ACHN (cell line): Measurements from ENCODE around the gene GLB1L3.
"Not testable (repeated sequence)": the region's sequence is repeated elsewhere in the genome, so short reads cannot be mapped to it uniquely, and the experiment has no call there.

ENCODE experiments used
- DNase-seq: peaks from one replicate; pipeline ENCODE4 v3.0.0-alpha.2; 2015
- in situ Hi-C: cut with HindIII; loops from 2 replicates; pipeline ENCODE4 v1.10.0; 2017; ENCODE audit warnings: low sequenced_read_pairs, low pct_ligation_motif_present, low pct_unique_long_range_greater_than_20kb

GLB1L3 gene

DNA sequence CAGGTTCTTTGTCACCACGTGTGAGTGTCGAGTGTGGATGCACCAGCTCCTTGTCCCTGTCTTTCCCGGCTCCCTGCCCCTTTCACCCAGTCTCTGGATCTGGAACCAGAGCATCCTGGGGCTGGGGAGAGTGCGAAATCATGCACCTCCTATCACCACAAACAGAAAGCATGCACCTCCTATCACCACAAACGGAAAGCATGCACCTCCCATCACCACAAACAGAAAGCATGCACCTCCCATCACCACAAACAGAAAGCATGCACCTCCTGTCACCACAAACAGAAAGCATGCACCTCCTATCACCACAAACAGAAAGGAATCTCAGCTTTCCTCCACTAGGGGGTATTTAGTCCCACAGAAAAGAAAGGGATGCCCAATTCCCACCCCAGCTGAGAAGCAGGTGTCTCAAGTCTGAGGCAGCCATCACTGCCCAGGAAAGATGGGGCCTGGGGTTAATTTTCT is 5.9 kb upstream of the GLB1L3 start:
- in situ Hi-C loops, result no loop called here
- DNase-seq, result no peak

DNA sequence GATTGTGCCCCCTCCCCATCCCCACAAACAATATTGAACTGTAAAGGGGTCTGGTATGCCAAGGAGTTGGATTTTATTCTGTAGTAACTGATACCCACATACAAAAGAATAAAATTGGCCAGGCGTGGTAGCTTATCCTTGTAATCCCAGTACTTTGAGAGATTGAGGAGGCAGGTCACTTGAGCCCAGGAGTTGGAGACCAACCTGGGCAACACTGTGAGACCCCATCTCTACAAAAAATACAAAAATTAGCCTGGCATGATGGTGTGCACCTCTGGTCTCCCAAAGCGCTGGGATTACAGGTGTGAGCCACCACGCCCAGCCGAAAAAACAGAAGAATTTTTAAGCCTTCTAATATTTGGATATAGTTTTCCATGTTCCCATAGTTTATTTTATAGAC is 4.2 kb upstream of the GLB1L3 start:
- no peak for DNase-seq
- in situ Hi-C loops, result no loop called here

DNA sequence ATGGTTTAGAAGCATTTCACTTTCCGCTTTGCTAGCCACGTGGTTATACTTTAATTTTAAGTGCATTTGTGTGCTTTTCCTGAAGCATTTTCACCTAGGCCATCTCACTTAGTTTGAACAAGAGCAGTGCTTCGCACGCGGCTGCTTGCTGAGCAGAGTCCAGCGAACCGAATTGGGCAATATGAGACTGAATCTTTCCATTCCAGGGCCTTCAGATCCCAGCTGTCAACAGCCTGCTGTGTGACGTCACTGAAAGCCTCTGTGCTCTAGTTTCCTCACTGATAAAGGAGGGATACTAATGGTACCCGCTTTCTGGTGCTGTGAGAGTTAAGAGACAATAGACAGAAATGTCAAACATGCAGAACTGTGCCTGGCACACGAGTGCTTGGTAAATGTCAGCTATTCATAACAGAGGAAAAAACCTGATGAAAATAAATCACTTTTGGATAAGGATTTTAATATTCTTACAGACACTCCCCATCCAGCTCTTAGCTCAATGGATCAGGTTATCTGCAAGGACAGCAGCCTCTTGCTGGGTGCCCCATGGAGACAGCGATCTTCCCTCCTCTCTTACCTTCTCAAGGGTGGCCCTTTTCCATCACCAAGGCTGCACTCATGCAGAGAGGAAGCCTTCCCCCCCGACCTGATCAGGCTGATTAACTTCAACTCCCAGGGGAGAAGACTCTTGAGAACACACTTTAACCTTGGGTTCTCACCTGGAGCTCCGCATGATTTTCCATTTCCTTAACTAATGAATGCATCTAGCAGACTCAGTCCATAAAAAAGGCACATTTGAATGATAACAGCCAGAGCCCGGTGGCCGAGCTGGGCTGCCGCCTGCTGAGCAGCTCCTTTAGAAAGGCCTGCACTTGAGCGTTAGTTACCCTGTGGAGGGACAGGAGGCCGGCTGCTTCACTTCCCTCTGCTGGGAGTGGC is 3.5 kb upstream of the GLB1L3 start:
- DNase-seq, result no peak
- in situ Hi-C loops, result no loop called here

DNA sequence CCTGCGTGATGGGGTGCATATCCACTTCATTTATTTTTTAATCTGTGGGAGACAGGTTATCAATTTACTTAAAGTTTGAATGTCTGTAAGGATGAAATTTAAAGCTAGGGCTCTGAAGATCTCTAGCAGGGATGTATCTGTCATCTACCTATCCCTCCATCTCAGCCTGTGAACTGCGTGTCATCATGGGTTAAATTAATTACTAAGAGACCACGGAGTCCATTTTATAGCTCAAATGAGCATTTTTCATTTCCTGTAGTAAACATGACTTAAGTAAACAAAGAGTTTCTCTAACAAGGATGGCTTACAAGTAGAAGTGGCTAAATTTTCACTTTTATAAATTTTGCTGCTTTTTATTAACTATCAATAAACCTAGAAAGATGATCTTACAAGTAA is 2.9 kb upstream of the GLB1L3 start:
- DNase-seq, result no peak
- in situ Hi-C loops, result no loop called here

DNA sequence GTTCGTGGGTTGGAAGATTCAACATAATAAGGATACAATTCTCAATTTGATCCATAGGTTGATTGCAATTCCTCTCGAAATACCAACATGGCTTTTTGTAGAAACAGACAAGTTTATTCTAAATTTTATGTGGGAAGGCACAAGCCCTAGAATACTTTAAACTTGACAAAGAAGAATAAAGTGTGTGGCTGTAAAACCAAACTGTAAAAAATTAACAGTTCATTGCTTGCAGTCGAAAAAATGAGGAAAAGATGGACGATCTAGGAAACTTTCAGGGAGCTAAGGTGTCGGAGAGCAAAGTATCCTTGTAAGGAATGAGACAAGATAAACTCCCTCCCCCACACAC is 1.0 kb upstream of the GLB1L3 start:
- in situ Hi-C loops, result no loop called here

DNA sequence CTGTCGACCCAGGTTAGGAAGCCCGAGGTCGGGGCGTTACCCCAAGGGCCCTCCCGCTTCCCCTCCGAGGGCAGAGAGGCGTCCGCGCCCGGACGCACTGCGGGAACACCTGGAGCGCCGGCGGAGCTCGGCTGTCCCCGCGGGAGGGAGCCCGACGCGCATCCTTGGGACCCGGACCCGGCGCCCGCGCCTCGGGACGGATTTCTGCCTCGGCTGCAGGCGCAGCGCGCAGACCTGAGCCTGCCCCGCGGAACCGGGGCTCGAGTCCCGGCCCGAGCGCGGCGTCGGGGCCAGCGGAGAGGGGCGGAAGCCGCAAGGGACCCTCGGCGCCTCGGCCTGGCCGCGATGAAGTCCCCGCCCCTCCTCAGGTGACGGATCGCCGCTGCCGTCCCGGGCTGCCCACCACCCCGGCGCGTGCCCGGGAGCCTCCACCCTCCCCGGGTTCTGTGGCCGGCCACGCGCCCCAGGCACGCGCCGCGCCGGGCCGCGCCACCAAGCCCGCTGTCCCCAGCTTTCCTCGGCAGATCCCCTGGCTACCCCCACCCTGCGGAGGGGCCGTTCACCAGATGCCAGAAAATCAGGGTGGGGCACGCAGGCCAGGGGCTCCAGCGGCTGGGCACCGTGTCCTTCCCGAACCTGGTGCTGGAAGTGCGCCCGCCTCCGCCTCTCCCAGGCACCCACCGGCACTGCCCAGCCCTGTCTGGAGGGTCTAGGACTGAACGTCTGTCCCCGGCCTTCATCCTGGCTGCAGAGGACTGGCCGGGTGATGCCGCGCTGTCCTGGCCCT is 410 bp downstream of the GLB1L3 start:
- in situ Hi-C loops, result no loop called here
- DNase-seq, result no peak

More for the DNA sequence above, 1.0 kb upstream of the GLB1L3 start:
- DNase-seq, result no peak

DNA sequence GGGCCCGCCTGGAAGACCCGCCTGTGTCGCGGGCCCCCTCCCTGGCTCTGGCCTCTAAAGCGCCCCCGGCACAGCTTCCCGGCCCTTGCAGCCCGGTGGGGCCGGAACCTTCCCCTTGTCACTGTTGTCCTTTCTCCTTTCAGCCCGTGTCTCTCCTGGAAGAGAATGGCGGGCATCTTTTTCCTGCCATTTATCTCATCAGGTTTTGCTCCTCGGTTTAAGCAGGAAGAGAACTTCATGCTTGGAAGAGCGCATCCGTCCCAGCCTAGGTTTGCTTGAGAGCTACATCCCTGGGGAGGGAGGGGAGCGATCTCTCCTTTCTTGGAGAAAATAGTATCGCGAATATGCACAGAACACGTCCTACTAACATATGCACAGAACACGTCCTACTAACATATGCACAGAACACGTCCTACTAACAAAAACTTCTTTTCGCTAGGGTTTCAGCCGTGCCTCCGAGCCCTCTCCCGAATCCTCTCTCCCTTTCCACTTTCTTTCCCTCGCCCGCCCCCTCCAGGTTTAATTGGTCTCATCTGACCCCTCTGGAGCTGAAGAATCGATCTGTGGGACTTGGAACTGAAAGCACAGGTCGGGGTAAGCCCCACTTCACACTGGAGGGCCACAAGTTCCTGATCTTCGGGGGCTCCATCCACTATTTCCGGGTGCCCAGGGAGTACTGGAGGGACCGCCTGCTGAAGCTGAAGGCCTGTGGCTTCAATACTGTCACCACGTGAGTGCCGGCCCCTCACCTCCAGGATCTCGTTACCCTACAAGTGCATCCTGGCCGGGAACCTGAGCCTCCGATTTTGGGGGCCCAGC is 1.2 kb downstream of the GLB1L3 start:
- DNase-seq, result no peak
- in situ Hi-C loops, result no loop called here

DNA sequence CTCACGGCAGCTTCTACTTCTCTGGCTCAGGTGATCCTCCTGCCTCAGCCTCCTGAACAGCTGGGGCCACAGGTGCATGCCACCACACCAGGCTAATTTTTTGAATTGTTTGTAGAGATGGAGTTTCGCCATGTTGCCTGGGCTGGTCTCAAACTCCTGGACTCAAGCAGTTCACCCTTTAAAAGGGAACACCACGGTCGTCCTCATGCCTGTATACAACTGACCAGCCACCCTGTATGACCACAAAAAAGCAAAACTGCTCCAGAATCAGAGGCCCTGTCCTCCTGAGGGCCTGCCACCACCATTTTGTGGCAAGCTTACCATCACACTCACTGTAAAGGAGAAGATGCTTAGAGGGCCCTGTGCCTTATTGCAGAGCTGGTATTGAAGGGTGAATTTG is 2.2 kb downstream of the GLB1L3 start:
- DNase-seq, result no peak
- in situ Hi-C loops, result no loop called here

DNA sequence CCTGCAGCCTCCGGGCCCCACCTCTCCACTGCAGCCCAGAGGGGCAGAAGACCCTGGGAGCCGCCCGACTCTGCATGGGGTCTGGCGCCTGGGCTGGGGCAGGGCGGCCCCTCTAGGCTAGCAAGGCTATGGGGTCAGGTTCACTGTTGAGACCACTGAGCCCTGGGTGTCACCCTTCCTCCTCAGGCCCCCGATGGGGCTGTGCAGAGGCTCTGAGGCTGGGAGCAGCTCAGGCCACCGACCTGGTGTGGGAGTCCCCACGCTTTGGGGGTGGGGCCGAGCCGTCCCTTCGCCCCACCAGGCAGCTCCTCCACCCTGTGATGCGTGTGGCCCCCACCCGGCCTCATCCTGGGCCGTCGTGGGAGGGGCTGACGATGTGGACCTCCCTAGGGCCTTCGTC is 5.5 kb downstream of the GLB1L3 start:
- DNase-seq, in situ Hi-C loops: not testable (repeated sequence)

DNA sequence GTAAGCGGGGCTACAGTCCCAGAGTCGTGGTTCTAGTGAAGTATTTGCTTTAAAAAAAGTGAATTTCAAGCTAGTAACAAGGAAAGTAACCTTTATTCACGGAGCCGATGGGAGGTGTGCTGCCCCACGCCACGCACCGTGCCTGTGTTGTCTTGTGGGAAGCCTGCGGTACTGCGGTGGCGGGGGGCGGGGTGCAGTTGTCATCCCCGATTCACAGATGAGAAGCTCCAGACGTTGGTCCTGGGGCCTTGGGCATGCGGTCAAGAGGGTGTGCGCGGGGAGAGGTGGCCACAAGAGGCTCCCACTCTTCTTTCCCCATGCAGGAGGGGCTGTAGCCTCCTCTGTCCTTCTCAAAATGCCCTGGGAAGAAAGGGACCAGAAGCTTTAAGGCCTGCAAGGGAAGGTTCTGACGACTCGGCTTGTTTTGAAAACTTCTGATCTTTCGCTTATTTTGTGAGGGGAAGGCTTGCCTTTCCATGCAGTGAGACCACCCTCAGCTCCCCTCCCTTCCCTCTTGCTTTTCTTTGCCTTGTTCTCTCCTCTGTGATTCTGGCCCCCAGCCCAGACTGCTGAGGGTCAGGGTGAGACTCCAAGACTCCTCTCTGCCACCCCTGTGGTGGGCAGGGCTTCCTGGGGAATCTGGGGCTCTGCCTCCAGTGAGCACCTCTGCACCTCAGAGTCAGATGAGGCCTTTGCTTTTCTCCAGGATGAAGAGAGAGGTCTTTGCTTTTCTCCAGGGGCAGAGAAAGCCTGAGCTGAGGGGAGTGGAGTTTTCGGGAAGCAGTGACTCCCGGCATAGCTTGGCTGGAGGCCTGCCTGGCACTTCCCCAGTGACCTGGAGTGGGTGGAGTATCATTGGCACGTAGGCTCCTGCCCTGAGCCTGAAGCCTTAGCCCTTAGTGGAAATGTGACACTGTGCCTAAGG is 6.2 kb downstream of the GLB1L3 start:
- DNase-seq, result no peak
- in situ Hi-C loops, result no loop called here

DNA sequence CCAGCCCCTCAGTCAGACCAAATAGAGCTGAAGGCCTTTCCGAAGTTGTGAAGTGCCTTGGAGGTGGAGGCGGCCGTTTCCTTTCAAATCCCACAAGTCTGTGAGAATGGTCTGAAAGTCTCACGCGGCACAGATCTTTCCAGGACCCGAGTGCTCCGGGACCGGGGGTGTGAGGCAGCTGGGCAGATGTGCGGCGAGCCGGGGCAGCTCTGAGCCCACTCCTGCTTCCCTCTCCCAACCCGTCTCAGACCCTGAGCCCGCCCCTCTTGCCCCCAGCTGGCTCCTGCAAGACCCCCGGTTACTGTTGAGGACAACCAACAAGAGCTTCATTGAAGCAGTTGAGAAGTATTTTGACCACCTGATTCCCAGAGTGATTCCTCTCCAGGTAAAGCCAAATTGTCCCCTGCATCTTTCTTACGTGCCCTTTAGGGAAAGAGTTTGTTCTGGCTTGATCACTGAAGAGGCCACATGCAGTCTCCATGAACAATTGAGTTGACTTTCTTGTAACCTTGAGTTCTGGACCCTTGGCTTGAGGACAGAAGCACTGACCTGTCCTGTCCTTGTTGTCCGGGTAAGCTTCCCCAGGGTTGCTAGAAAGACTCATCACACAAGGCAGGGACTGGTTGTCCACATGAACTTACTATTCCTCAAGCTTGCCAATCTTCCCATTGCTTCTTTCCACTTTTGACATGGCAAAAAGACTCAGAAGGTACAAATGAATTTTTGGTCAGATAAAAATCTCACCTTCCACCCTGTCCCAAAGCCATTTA is 7.5 kb downstream of the GLB1L3 start:
- in situ Hi-C loops, result no loop called here
- DNase-seq, result no peak

DNA sequence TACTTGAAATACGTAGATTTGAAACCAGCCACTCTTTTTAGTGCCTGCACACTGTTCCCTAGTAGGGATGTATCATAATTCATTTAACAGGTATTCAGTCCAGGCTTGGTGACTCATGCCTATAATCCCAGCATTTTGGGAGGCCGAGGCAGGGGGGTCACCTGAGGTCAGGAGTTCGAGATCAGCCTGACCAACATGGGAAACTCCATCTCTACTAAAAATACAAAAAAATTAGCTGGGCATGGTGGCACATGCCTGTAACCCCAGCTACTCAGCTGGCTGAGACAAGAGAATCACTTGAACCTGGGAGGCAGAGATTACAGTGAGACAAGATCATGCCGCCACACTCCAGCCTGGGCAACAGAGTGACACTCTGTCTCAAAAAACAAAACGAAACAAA is 8.2 kb downstream of the GLB1L3 start:
- DNase-seq, in situ Hi-C loops: not testable (repeated sequence)

DNA sequence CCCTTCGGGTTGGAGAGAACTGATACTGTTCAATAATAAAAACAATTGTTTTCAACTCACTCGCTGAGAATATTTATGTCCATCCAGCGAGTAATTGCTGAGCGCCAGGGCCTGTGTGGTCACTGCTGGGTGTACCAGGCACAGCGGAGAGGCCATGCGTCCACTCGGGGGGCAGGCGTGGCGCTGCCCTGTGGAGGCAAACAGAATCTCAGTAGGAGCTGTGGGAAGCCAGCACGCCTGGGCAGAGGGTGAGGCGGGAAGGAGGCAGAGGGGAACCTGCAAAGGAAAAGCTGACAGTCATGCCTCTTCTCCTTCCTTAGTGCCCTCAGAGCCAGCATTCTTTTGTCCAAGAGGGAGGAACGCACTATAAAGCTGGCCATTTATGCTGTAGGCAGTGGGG is 11.4 kb downstream of the GLB1L3 start:
- in situ Hi-C loops, result no loop called here
- no peak for DNase-seq

DNA sequence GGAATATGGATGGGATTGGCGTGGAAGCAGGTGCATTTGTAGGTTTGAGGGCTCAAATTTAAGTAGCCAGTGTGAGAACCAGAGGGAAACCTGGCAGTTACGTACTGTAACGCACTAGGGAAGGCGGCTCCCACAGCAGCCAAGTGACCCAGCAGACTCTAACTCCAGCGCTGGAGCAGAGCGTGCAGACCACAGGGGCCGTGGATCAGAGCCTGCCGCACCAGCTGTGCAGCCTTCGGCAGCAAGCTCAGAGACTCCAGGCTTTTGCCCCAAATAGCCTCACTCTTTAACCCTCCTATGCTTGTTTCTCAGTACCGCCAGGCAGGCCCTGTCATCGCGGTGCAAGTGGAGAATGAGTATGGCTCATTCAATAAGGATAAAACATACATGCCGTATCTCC is 12.3 kb downstream of the GLB1L3 start:
- in situ Hi-C loops, result no loop called here
- no peak for DNase-seq

DNA sequence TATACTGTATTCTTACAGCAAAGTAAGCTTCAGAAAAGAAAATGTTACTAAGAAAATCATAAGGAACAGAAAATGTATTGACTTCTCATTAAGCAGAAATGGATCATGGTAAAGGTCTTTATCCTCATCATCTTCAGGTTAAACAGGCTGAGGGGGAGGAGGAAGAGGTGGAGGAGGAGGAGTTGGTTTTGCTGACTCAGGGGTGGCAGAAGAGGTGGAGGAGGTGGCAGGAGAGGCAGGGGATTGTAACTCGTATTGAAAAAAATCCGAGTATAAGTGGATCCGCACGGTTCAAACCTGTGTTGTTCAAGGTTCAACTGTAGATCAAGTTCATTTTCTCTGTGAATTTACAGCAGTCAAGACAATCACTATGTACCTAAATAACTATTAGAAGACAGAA is 13.0 kb downstream of the GLB1L3 start:
- in situ Hi-C loops, result no loop called here
- no peak for DNase-seq

DNA sequence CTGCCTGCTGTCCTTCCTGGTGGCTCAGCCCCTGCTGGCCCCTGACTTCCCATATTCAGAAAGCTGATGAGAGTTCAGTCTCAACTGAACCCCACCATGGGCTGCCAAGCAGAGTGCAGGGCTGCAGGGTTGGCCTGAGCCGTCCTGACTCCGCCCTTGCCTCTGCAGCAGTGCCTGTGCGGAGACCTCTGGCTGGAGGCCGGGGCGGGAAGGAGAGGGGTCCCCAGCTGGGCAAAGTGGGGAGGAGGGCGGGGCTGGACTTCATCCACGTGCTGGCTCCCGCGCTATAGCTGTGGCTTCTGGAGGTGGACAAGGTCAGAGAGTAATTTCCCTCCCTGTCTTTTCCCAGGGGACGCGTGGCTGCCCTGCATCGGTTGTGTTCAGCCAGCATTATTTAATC is 13.6 kb downstream of the GLB1L3 start:
- DNase-seq, result no peak
- in situ Hi-C loops, result no loop called here

DNA sequence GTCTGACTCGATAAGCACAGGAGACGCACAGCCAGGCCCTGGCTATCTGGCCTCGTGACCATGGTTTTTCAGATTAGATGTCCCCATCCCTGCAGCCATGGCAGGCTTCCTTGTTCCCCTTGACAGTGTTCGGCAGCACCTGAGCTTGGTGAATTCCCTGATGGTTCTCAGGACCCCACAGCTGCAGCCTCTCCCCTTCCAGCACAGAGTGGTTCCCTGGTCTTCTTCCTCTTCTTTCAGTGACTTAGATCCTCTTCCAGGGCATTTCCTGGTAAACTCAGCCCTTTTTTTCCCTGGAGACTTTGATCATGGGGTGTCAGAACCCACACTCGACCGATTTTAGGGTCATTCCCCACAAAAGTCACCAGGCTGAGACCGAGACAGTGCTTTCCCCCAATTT is 14.5 kb downstream of the GLB1L3 start:
- in situ Hi-C loops, result no loop called here
- no peak for DNase-seq
